Endothelial cell of umbilical vein (primary cell): ENCODE measurements around the gene JUNB. TPM values are rescaled to one million over a fixed set of nuclear protein-coding genes. Genes with fewer than 3 reads are reported as not detected.

Experiments
- BruUV-seq: library from RNA; stranded (reverse); fragments of 400-500 nt; replicated peaks from 2 replicates; lab custom pipeline; 2021; lab: Mats Ljungman, UMichigan
- CTCF ChIA-PET: fragments of 300-600, 350-600 bp; sonication (Branson Sonifier 250); formaldehyde crosslinking; loops from one replicate; lab custom pipeline; 2021; ENCODE audit warnings: antibody characterized with exemption, inconsistent platforms; lab: Charles Lee
- POLR2A ChIA-PET: fragments of 300-600, 350-600 bp; sonication (Branson Sonifier 250); formaldehyde crosslinking; loops from one replicate; lab custom pipeline; 2021; ENCODE audit warnings: antibody characterized with exemption, inconsistent platforms; lab: Charles Lee
- DNase-seq: peaks from one replicate; pipeline ENCODE4 v3.0.0-alpha.2; 2011; ENCODE audit warnings: low read depth, low spot score
- FAIRE-seq: peaks from 2 replicates; lab custom pipeline; 2011; peaks lifted over from hg19 to GRCh38; lab: Jason Lieb, UNC
- H2AFZ ChIP-seq: 2 replicates; pipeline ENCODE4 v1.6.0; 2012; ENCODE audit warnings: low read depth, low read length, control low read depth, inconsistent platforms
- H3K27ac ChIP-seq: 2 replicates; pipeline ENCODE4 v1.5.1; 2011; ENCODE audit warnings: low read depth, mild to moderate bottlenecking, control low read depth, low read length, moderate library complexity; ENCODE audit not compliant: insufficient read depth
- H3K27me3 ChIP-seq, 2 experiments: 2 replicates each; pipeline versions ENCODE4 v1.6.0 to v1.6.1; 2011; ENCODE audit warnings: low read length in 2 of 2, mixed read lengths in 1 of 2; ENCODE audit not compliant: control insufficient read depth in 2 of 2, insufficient read depth in 2 of 2
- H3K36me3 ChIP-seq, 2 experiments: 2 replicates in 1 of 2; 3 replicates in 1 of 2; pipeline ENCODE4 v1.5.1; 2011; ENCODE audit warnings: low read length in 2 of 2, mild to moderate bottlenecking in 1 of 2, moderate library complexity in 1 of 2; ENCODE audit not compliant: control insufficient read depth in 2 of 2, insufficient read depth in 2 of 2; ENCODE audit errors: extremely low read depth in 1 of 2
- H3K4me1 ChIP-seq: 3 replicates; pipeline ENCODE4 v1.5.1; 2011; ENCODE audit warnings: mild to moderate bottlenecking, low read length; ENCODE audit not compliant: control insufficient read depth, insufficient read depth; ENCODE audit errors: extremely low read depth
- H3K4me2 ChIP-seq: 2 replicates; pipeline ENCODE4 v1.6.1; 2011; ENCODE audit warnings: low read length, control low read depth, mixed read lengths; ENCODE audit not compliant: insufficient read depth
- H3K4me3 ChIP-seq, 3 experiments: fragments of 200-600 bp in 1 of 3; sonication (generic), shearing (Covaris generic) in 1 of 3; replicated peaks in 1 of 3; 2 replicates each; pipeline ENCODE4 v1.5.1; 2011 to 2016; ENCODE audit warnings: control low read depth in 3 of 3, low read length in 3 of 3, mild to moderate bottlenecking in 2 of 3, inconsistent platforms in 1 of 3, low read depth in 1 of 3, moderate library complexity in 1 of 3; ENCODE audit not compliant: insufficient read depth in 1 of 3
- H3K79me2 ChIP-seq: 2 replicates; pipeline ENCODE4 v1.6.0; 2012; ENCODE audit warnings: low read length, inconsistent platforms; ENCODE audit not compliant: control insufficient read depth, insufficient read depth
- H3K9ac ChIP-seq: replicated peaks from 2 replicates; pipeline ENCODE3; 2011; ENCODE audit warnings: low read length, control low read depth; ENCODE audit not compliant: insufficient read depth; ENCODE audit errors: extremely low read depth
- H3K9me1 ChIP-seq: replicated peaks from 3 replicates; pipeline ENCODE4 v1.6.0; 2011; ENCODE audit warnings: mild to moderate bottlenecking, low read length; ENCODE audit not compliant: control insufficient read depth, insufficient read depth; ENCODE audit errors: extremely low read depth
- H3K9me3 ChIP-seq: replicated peaks from 2 replicates; pipeline ENCODE4 v1.5.1; 2012; ENCODE audit warnings: low read length, inconsistent platforms; ENCODE audit not compliant: control insufficient read depth, insufficient read depth
- H4K20me1 ChIP-seq: replicated peaks from 2 replicates; pipeline ENCODE3; 2011; ENCODE audit warnings: mild to moderate bottlenecking, low read length; ENCODE audit not compliant: control insufficient read depth, insufficient read depth; ENCODE audit errors: extremely low read depth
- CTCF ChIP-seq, 2 donors: IDR thresholded peaks; 1 replicate in 1 of 2; 2 replicates in 1 of 2; pipeline ENCODE4 v1.5.1; 2011; ENCODE audit warnings: low read length in 2 of 2, mild to moderate bottlenecking in 2 of 2, moderate library complexity in 2 of 2, control low read depth in 1 of 2, inconsistent platforms in 1 of 2, low read depth in 1 of 2; ENCODE audit not compliant: insufficient read depth in 1 of 2; ENCODE audit errors: extremely low read depth in 1 of 2
- MYC ChIP-seq: IDR thresholded peaks from one replicate; pipeline ENCODE4 v1.6.1; 2011; ENCODE audit warnings: mild to moderate bottlenecking, low read depth, low read length
- POLR2A ChIP-seq: IDR thresholded peaks from 2 replicates; pipeline ENCODE4 v1.6.1; 2012; ENCODE audit warnings: low read depth, mild to moderate bottlenecking, control low read depth, low read length
- POLR2AphosphoS5 ChIP-seq: IDR thresholded peaks from 2 replicates; pipeline ENCODE4 v1.6.1; 2012; ENCODE audit warnings: low read depth, mild to moderate bottlenecking, control low read depth, low read length, moderate library complexity; ENCODE audit not compliant: insufficient read depth
- dilution Hi-C: fragments of 300-500 bp; cut with MboI; formaldehyde crosslinking; loops from one replicate; pipeline ENCODE4 v1.15.0; 2019; ENCODE audit warnings: low sequenced_read_pairs; ENCODE audit not compliant: extremely low pct_ligation_motif_present
- intact Hi-C: fragments of 100-400 bp; cut with micrococcal nuclease; formaldehyde crosslinking; loops from one replicate; pipeline ENCODE4 v1.10.0; 2022
- polyA plus RNA-seq, 4 experiments: library from polyadenylated mRNA; depleted of rRNA in 3 of 4; stranded (reverse) in 3 of 4; unstranded in 1 of 4; fragments of >200 nt; gene quantifications; 2 replicates each; pipeline versions ENCODE4 v1.2.1 to v1.2.3, GENCODE V29; 2011 to 2012; ENCODE audit warnings: missing spikeins in 1 of 4
- total RNA-seq: library from RNA; stranded (reverse); gene quantifications from 2 replicates; pipeline ENCODE4 v1.2.3, GENCODE V29; 2021

JUNB gene
- total and polyA plus RNA-seq, 2 donors (not counting 3 experiments of a cell fraction or from before 2014, with no cell fraction given) = 22.8 to 74.4 TPM

DNA sequence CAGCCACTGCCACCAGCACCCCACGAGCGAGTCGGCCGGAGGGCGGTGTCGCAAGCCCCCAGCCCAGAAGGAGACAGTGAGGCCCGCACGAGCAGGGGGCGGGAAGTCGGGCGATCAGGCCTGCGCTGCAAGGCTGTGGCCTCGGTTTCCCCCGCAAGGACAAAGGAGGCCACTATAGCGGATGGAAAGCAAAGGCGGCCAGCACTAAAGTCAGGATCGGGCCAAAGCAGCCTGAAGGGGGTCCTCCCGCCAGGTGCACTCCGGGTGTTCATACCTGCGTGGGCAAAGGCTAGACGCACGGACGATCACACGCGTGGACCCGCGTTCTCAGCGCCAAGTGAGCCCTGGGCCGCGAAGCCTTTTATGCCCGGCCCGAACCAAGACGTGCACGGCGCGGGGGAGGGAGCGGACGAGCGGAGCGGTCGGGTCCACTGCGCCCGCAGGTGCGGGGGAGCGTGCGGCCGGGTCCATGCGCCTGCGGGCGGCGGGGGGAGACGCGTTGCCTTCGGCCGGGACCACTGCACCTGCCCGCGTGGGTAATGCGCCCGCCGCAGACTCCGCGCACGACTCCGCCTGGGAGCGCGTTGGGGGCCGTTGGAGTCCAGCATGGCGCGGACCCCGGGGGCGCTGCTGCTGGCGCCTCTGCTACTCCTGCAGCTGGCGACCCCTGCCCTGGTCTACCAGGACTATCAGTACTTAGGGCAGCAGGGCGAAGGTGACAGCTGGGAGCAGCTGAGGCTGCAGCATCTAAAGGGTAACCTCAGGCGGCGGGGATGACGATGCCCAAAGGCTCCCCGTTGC lies 10.4 kb downstream of the JUNB start, which contains the start of the genes PRDX2 and THSD8:
Gene PRDX2, minus strand, starts transcription at position 335 of the 801 bp plus-strand sequence. CDS start 539 bp downstream, outside the sequence.
Gene THSD8, plus strand, starts transcription at position 604 of the 801 bp plus-strand sequence. Its CDS starts 3 bp downstream, at position 607.
- ChIA-PET POLR2A (interaction anchor here (0.6 to 1.4 kb wide), 3 partner anchors 10 to 62 kb away, joined by 3 to 5 read pairs (median 4); partner anchors contain the start of gene JUNB), CTCF (interaction anchor here (1.0 to 13.8 kb wide), 4 partner anchors 18 to 46 kb away, joined by 3 to 524 read pairs (median 208); partner anchors contain the start of gene HOOK2)
- Histone ChIP-seq H3K4me1 (peaks cover 15% of the 10 kb centered on the region), H3K27ac (no peak within 1 kb of the TSS), H3K9ac (peak within 1 kb of the TSS; percentile 57), H2AFZ (peak within 1 kb of the TSS; percentile 63), H3K4me2 (peak within 1 kb of the TSS; percentile 68), H4K20me1 (no peaks in the 10 kb centered on the region), H3K79me2 (peaks cover 14% of the 10 kb centered on the region), H3K9me3 (no peaks in the 10 kb centered on the region), H3K4me3 (peak within 1 kb of the TSS; percentile 40 to 72 (median 64)), H3K9me1 (no peaks in the 10 kb centered on the region), H3K36me3 (peaks cover 0 to 12% of the 10 kb centered on the region in 2 experiments), H3K27me3 (no peaks in the 10 kb centered on the region)
- DNase-seq (peak; percentile 75), FAIRE-seq (peak; percentile 89)
- dilution Hi-C loops = no loop called here
- TF ChIP-seq MYC (no peak), CTCF (IDR thresholded peaks at IDR 0.05; ENCODE audit: extremely low read depth in 1 of 2, insufficient read depth in 1 of 2, low read depth in 1 of 2, low read length in 2 of 2) (peak in 1 of 2 donors; percentile 9), POLR2A (peak; percentile 99), POLR2AphosphoS5 (peak; percentile 98)
- no TSS peak for BruUV-seq
- intact Hi-C loops = loop anchor here (2.0 kb wide), 1 partner anchor 45 kb away; no protein-coding TSS in a partner anchor
